HG03066 (cell line): ENCODE measurements around the gene LCNL1.

ENCODE experiments used
- ATAC-seq: cut with Tn5 transposase; IDR thresholded peaks from one replicate; pipeline ENCODE4 v1.9.1; 2021; ENCODE audit warnings: low read depth; ENCODE audit not compliant: unreplicated experiment

The LCNL1 gene

GRCh38 chr9:136982232-136983051, at the start of gene LCNL1:
Gene LCNL1 (plus strand): TSS chr9:136982993. CDS start chr9:136983587, 594 bp downstream.
- ATAC-seq = no peak

GRCh38 chr9:136934277-136934676, 48.5 kb upstream of the LCNL1 start:
- no peak for ATAC-seq

GRCh38 chr9:136935651-136936050, 47.1 kb upstream of the LCNL1 start:
- no peak for ATAC-seq

- ATAC-seq = no peak
These were observed 46.1 kb upstream of the LCNL1 start for GRCh38 chr9:136936645-136937170.

DNA sequence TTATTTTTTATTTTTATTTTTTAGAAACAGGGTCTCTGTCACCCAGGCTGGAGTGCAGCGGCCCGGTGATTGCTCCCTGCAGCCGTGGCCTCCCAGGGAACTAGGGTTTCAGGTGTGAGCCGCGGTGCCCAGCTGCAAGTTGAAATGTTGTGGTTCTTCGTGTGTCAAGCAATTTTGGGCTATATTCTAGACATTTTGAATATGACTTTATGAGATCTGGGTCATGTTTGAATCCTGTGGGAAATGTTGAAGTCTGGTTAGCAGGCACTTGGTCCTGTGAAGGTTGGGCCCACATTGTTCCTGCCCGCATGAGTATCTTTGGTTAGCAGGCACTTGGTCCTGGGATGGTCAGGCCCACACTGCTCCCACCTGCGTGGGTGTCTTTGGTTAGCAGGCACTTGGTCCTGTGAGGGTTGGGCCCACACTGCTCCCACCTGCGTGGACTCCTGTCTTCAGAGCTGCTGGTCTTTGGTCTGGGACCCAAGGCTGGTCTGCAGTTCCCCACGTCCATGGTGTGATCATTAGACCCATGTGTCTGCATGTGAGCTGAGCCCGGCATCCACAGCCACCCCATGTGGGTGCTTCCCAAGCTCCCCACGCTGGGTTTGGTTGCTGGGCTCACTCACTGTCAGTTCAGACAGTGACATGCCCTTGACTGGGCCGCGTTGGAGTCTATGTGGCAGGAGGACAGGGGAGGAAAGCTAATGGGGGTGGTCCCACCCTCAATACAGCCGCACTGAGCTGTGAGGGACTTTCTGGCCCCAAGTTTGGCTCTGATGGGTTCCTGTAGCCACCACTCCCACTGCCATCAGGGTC, 45.4 kb upstream of the LCNL1 start:
- no peak for ATAC-seq

GRCh38 chr9:136939431-136939995, 43.3 kb upstream of the LCNL1 start:
- ATAC-seq = no peak

DNA sequence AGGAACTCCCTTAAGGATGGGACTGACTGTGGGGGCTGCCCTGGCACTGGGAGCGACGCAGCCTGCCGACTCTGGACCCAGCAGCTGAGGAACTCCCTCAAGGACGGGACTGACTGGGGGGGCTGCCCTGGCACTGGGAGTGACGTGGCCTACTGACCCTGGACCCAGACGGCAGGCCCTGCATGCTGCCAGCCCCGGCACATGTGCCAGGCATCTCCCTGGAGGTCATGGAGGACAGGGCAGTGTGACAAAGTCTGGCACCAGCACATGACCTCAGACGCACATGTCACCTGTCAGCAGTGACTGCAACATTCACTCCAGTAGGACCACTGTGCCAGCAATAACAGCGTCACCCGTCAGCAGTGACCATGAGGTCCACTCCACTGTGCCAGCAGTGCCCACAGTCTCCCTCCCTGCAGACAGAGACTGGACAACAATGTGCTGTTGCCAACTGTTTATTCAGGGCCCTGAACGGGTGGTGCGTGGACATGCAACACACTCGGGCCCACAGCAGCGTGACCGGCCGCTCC, 42.7 kb upstream of the LCNL1 start:
- no peak for ATAC-seq

DNA sequence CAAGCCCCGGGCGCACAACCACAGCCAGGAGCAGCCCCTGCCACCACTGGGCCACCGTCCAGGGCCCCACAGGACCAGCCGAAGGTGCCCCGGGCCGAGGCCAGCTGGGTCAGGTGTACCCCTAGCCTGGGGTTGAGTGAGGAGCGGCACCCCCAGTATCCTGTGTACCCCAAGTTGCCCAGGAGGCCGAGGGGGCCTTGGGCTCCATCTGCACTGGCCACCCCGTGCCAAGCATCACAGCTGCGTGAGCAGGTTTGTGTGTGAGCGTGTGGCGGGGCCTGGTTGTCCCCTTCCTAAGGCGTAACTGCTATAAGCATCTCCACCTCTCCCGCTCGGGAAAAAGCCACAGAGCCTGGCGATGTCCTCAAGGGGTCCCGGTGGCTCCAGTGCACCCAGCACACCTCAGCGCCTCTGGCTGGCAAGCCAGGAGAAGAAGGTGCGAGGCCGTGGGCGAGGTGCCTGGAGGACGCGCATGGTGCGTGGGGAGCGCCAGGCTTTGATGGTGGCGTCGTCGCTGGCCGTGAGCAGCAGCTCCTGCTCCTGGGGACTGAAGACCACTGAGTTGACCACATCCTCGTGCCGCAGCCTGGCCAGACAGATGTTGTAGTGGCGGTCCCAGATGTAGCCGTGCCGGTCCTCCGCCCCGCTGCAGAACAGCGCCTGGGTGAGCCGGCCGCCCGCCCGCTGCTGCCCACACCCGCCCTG, 42.1 kb upstream of the LCNL1 start:
- ATAC-seq = no peak

GRCh38 chr9:136941231-136942111, 41.3 kb upstream of the LCNL1 start:
- ATAC-seq = no peak

DNA sequence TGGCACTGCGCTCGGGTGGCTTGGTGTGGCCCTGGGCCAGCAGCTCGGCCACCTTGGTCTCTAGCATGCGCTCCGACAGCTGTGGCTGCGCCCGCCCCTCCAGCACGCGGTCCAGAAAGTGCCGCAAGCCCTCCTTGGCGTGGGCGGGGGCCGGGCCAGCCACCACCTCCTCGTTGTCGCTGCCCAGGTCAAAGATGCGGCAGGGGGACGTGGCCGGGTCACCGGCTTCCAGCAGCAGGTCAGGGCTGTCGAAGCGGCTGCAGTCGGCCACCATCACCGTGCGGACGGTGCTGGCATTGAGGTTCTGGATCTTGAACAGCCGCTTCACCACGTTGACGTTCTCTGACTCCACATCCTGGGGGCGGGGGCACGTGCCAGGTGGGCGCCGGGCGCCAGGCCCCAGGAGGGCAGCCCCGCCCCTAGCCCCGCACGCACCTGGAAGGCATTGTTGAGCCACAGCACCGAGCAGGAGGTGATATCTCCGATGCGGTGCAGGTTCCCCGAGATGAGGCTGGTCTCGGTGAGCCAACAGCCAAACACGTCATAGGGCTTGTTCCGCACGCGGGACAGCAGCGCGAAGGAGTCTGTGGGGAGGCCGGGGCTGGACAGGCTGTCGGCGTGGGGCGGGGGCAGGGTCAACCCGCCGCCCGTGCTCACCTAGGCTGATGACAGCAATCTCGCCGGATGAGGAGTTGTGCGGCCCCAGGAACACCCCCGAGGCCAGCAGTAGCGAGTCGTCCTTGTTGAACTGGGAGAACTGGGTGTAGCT, 40.5 kb upstream of the LCNL1 start:
- ATAC-seq = no peak

- ATAC-seq = no peak
These were observed 39.9 kb upstream of the LCNL1 start for GRCh38 chr9:136942881-136943230.

- no peak for ATAC-seq
These were observed 39.2 kb upstream of the LCNL1 start for GRCh38 chr9:136943291-136944211.

DNA sequence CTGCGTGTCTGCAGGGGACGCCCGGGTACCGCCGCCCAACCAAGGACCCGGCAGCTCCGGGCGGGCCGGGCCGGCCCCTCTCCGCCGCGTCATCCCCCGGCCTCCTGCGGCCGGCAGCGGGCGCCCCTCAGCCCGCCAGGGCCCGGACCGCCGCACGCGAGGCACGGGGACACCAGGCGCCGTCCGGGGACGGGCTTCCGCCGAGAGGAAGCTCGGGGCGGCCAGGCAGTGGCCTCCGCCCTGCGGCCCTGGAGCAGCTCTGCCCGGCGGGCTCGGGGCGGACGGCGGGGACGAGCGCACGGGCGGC, 38.6 kb upstream of the LCNL1 start:
- ATAC-seq = peak; percentile 32

GRCh38 chr9:136944519-136945332, 38.1 kb upstream of the LCNL1 start, which contains the start of the genes C8G and FBXW5:
Gene C8G (plus strand): TSS chr9:136945243. CDS start chr9:136945321, 78 bp downstream.
Gene FBXW5 (minus strand): TSS chr9:136944738. CDS start chr9:136944083, 655 bp downstream.
- ATAC-seq = peak; percentile 77

GRCh38 chr9:136945333-136946227, 37.2 kb upstream of the LCNL1 start:
- no peak for ATAC-seq
